Measurements from ENCODE around the gene CMTM2. TPM values are rescaled to one million over a fixed set of nuclear protein-coding genes. Genes with fewer than 3 reads are reported as not detected.

CMTM2 gene
- total and polyA plus RNA-seq, 2 of the 4 experiments (the other 2 are of a cell fraction): not detected

- H3K14ac ChIP-seq (replicated peaks; ENCODE audit: low read depth, low read length): no peak overlapping the region
- no peak overlapping the region for H3K4me3 ChIP-seq (ENCODE audit: insufficient read depth, low read depth, low read length)
- intact Hi-C loops (cut with micrococcal nuclease) (no loop called here), in situ Hi-C loops (cut with MboI; ENCODE audit: low sequenced_read_pairs) (no loop called here), dilution Hi-C loops (cut with HindIII; ENCODE audit: low sequenced_read_pairs, unreplicated experiment) (no loop called here)
- no peaks in the 10 kb centered on the region for H4K20me1 ChIP-seq (ENCODE audit: insufficient read depth, low read length)
- no peak overlapping the region for H4K5ac ChIP-seq (ENCODE audit: low read depth, low read length)
- no peak overlapping the region for H3K18ac ChIP-seq (ENCODE audit: low read depth, low read length)
- no peak overlapping the region for H2BK5ac ChIP-seq (ENCODE audit: low read depth, low read length, poor library complexity, severe bottlenecking)
- H3K27me3 ChIP-seq (ENCODE audit: control insufficient read depth, insufficient read depth, low read length): peaks cover 34% of the 10 kb centered on the region
- H3K56ac ChIP-seq (ENCODE audit: extremely low read depth, insufficient read depth, low read length): no peak overlapping the region
- POLR2A ChIA-PET (ENCODE audit: unreplicated experiment): no interaction called here
- WGBS, 2 experiments (ENCODE audit: extremely low coverage in 2 of 2, insufficient read length in 1 of 2): 100% methylated on average over 1 of the region's 4 CpGs; no CpG with 5 or more reads in 1 of the 2 experiments
- CTCF ChIA-PET: interaction anchor here (0.9 kb wide), 1 partner anchor 8 kb away, joined by 3 read pairs; no protein-coding TSS in a partner anchor
- H3K4me1 ChIP-seq (ENCODE audit: control insufficient read depth, insufficient read depth, low read length): no peaks in the 10 kb centered on the region
- TF ChIP-seq MXI1 (IDR thresholded peaks at IDR 0.05; ENCODE audit: borderline replicate concordance, low read depth, low read length) (no peak), RAD21 (IDR thresholded peaks at IDR 0.05; ENCODE audit: low read length) (no peak), ELK1 (IDR thresholded peaks at IDR 0.05; ENCODE audit: borderline replicate concordance, low read depth, low read length) (no peak), MAFK (IDR thresholded peaks at IDR 0.05; ENCODE audit: low read depth, low read length) (peak; percentile 62; the same call in 1 of the 2 replicates), MAZ (IDR thresholded peaks at IDR 0.05; ENCODE audit: borderline replicate concordance, low read depth, low read length) (no peak), SMC3 (IDR thresholded peaks at IDR 0.05; ENCODE audit: low read depth, low read length) (no peak)
- H4K8ac ChIP-seq (ENCODE audit: low read depth in 2 of 2, low read length in 2 of 2): no peak overlapping the region
- ATAC-seq (ENCODE audit: low read depth) (no peak), DNase-seq (no peak)
- no peak overlapping the region for H2BK120ac ChIP-seq (ENCODE audit: low read depth, low read length)
- H2AFZ ChIP-seq (replicated peaks; ENCODE audit: low read length, poor library complexity): no peak overlapping the region
- no peak overlapping the region for H2AK9ac ChIP-seq (replicated peaks; ENCODE audit: low read depth, low read length, poor library complexity)
- no peak overlapping the region; the same call in 1 of the 2 replicates for H3K9ac ChIP-seq (ENCODE audit: low read depth, low read length)
- no peak overlapping the region for H2BK15ac ChIP-seq (ENCODE audit: low read depth, low read length)
- no peaks in the 10 kb centered on the region for H3K9me1 ChIP-seq (ENCODE audit: insufficient read depth, low read length)
- H2BK20ac ChIP-seq (ENCODE audit: low read depth, low read length): no peak overlapping the region
- H3K4ac ChIP-seq (ENCODE audit: low read depth, low read length): no peak overlapping the region
- peaks cover 8% of the 10 kb centered on the region for H3K9me3 ChIP-seq (ENCODE audit: control insufficient read depth, insufficient read depth, low read length)
- no peaks in the 10 kb centered on the region for H3K36me3 ChIP-seq (ENCODE audit: control insufficient read depth, insufficient read depth, low read length)
- no peaks in the 10 kb centered on the region for H3K79me1 ChIP-seq (ENCODE audit: low read depth in 1 of 2, low read length in 2 of 2)
- H3K23ac ChIP-seq (ENCODE audit: low read depth, low read length): no peak overlapping the region
- BruUV-seq (replicated peaks): no TSS peak
- no peak overlapping the region for H3K27ac ChIP-seq (ENCODE audit: insufficient read depth, low read length)
- no peak overlapping the region for H4K91ac ChIP-seq (ENCODE audit: insufficient read depth, low read depth, low read length)
- H3K4me2 ChIP-seq (ENCODE audit: low read depth, low read length): no peak overlapping the region
- no peak overlapping the region for H2AK5ac ChIP-seq (ENCODE audit: low read depth, low read length)
Measured at GRCh38 chr16:66591018-66591417, 11.8 kb downstream of the CMTM2 start.
